ENCODE data around the gene BEST2.
A peak's percentile ranks its signal among the peaks of the same experiment; 100 is the strongest.

BEST2 gene

GRCh38 chr19:12774588-12775555, 23.3 kb downstream of the BEST2 start, which contains the start of gene HOOK2:
TSS of gene HOOK2 (minus strand) at chr19:12775552. CDS start at chr19:12775449, 103 bp downstream.
- H3K4me1 ChIP-seq (ENCODE audit: control insufficient read depth, low read depth, low read length), result peaks cover 24% of the 10 kb centered on the region
- no peaks in the 10 kb centered on the region for H3K27me3 ChIP-seq (ENCODE audit: control insufficient read depth, insufficient read depth, low read length)
- H3K27ac ChIP-seq (ENCODE audit: low read length), result no peak within 1 kb of the TSS
- no peaks in the 10 kb centered on the region for H3K36me3 ChIP-seq (ENCODE audit: control insufficient read depth, low read depth, low read length)
- peak within 1 kb of the TSS; percentile 80 for H3K4me3 ChIP-seq (ENCODE audit: low read length)
- no peaks in the 10 kb centered on the region for H3K9me3 ChIP-seq (ENCODE audit: control insufficient read depth, low read depth, low read length)
- H3K9ac ChIP-seq (ENCODE audit: low read length), result peak within 1 kb of the TSS; percentile 67

DNA sequence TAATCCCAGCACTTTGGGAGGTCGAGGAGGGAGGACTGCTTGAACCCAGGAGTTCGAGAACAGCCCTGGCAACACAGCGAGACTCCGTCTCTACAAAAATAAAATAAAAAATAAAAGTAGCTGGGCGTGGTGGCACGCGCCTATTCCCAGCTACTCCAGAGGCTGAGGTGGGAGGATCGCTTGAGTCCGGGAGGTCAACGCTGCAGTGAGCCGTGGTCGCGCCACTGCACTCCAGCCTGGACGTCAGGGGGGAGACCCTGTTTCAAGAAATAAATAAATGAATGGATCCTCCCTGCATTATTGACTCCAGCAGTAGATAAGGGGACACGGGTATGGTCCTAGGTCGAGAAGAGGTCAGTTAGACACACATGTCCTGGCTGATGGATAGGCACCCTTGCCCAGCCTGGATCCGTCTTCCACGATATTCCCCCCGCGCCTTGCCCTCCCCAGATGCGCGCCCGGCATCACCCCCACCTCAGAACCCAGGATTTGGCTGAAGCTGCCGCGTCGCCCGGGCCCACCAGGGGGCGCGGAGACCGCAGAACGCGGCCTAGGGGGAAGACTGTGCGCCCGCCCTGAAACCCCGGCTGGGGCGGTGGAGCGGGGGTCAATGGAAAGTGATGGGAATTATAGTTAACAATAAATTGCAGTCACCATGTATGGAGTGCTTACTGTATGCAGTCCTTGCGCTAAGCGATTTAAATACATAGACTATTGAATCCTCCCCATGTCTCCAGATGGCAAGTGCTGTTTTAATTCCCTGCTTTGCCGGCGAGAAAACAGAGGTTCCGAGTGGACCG, 25.8 kb downstream of the BEST2 start:
- H3K27me3 ChIP-seq (ENCODE audit: control insufficient read depth, insufficient read depth, low read length), result no peaks in the 10 kb centered on the region
- H3K4me1 ChIP-seq (ENCODE audit: control insufficient read depth, low read depth, low read length), result peaks cover 20% of the 10 kb centered on the region
- peak overlapping the region; percentile 78 for H3K4me3 ChIP-seq (ENCODE audit: low read length)
- H3K36me3 ChIP-seq (ENCODE audit: control insufficient read depth, low read depth, low read length), result no peaks in the 10 kb centered on the region
- no peaks in the 10 kb centered on the region for H3K9me3 ChIP-seq (ENCODE audit: control insufficient read depth, low read depth, low read length)
- no peak overlapping the region for H3K9ac ChIP-seq (ENCODE audit: low read length)
- no peak overlapping the region for H3K27ac ChIP-seq (ENCODE audit: low read length)

DNA sequence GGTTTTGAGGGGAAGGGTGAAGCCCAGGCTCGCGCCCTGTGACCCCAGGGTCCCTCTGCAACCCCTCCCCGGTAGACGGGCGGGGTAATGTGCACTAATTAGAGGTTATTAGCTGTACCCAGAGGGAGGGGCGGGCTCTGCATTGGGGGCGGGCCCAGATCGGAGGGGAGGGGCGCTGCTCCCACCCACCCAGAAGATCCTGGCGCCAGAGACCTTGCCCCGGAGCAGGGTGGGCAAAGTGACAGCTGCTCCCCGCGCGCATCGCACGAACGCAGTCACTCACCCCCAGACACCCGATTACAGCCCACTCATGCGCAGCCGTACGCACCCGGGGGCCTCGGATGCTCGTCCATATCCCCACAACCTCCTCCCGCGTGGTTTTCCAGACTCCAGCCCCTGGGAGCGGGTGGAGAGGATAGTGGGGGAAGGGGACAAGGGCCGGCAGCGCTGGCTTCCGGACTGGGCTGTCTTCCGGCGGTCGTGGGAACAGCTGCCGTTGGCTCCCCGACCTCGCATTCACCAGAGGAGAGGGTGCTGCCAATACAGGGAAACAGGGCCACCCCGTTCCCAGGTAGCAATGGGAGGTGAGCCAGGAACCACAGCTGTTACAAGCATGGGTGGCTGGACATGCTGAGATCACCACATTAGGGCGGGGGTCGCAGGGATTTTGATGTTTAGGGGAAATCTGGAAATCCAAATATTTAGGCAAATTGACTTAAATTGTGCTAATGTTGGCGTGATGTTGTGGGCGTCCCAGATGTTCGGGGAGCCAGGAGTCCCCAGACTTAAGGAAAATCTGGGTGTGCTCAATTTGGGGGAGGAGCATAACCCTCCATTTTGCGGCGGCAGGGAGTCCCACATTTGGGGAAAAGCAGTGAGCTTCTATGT, 26.7 kb downstream of the BEST2 start:
- Histone ChIP-seq H3K36me3 (ENCODE audit: control insufficient read depth, low read depth, low read length) (no peaks in the 10 kb centered on the region), H3K4me3 (ENCODE audit: low read length) (peak overlapping the region; percentile 78), H3K9me3 (ENCODE audit: control insufficient read depth, low read depth, low read length) (no peaks in the 10 kb centered on the region), H3K4me1 (ENCODE audit: control insufficient read depth, low read depth, low read length) (peaks cover 20% of the 10 kb centered on the region), H3K27ac (ENCODE audit: low read length) (no peak overlapping the region), H3K27me3 (ENCODE audit: control insufficient read depth, insufficient read depth, low read length) (no peaks in the 10 kb centered on the region), H3K9ac (ENCODE audit: low read length) (peak overlapping the region; percentile 39)

DNA sequence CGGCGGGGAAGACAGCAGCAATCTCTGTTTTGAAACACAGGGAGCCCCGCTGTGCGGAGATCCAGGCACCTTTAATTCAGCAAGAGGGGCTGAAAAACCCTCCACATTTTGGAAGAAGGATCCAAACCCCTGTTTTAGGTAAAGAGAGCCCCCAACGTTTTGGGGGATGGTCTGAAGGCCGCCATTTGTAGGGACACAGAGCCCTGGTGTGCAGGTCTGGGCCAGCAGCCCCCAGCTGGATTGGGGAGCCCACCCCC, 27.2 kb downstream of the BEST2 start:
- H3K27me3 ChIP-seq (ENCODE audit: control insufficient read depth, insufficient read depth, low read length), result no peaks in the 10 kb centered on the region
- no peaks in the 10 kb centered on the region for H3K36me3 ChIP-seq (ENCODE audit: control insufficient read depth, low read depth, low read length)
- no peaks in the 10 kb centered on the region for H3K9me3 ChIP-seq (ENCODE audit: control insufficient read depth, low read depth, low read length)
- no peak overlapping the region for H3K27ac ChIP-seq (ENCODE audit: low read length)
- H3K4me1 ChIP-seq (ENCODE audit: control insufficient read depth, low read depth, low read length), result peaks cover 24% of the 10 kb centered on the region
- H3K4me3 ChIP-seq (ENCODE audit: low read length), result peak overlapping the region; percentile 78
- peak overlapping the region; percentile 39 for H3K9ac ChIP-seq (ENCODE audit: low read length)

- H3K27ac ChIP-seq (ENCODE audit: low read length), result no peak overlapping the region
- no peaks in the 10 kb centered on the region for H3K36me3 ChIP-seq (ENCODE audit: control insufficient read depth, low read depth, low read length)
- H3K27me3 ChIP-seq (ENCODE audit: control insufficient read depth, insufficient read depth, low read length), result no peaks in the 10 kb centered on the region
- H3K9me3 ChIP-seq (ENCODE audit: control insufficient read depth, low read depth, low read length), result no peaks in the 10 kb centered on the region
- peaks cover 24% of the 10 kb centered on the region for H3K4me1 ChIP-seq (ENCODE audit: control insufficient read depth, low read depth, low read length)
- peak overlapping the region; percentile 78 for H3K4me3 ChIP-seq (ENCODE audit: low read length)
- H3K9ac ChIP-seq (ENCODE audit: low read length), result no peak overlapping the region
Observed at GRCh38 chr19:12779162-12779993, 27.8 kb downstream of the BEST2 start.

DNA sequence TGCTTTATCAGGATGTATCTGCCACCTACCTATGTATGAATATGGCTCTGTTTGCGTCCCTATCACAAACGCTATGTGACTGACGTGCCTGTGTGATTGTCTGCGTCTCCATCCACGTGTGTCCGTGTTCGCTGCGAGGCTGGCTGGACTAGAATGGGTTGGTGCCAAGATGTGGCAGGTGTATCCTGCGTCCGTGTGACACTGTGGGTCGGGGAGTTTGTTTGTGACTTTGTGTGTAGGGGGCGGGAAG, 30.5 kb downstream of the BEST2 start:
- Histone ChIP-seq H3K27ac (ENCODE audit: low read length) (no peak overlapping the region), H3K9me3 (ENCODE audit: control insufficient read depth, low read depth, low read length) (no peaks in the 10 kb centered on the region), H3K4me1 (ENCODE audit: control insufficient read depth, low read depth, low read length) (peaks cover 24% of the 10 kb centered on the region)

GRCh38 chr19:12782424-12783290, 31.1 kb downstream of the BEST2 start:
- Histone ChIP-seq H3K27ac (ENCODE audit: low read length) (no peak overlapping the region), H3K9ac (ENCODE audit: low read length) (peak overlapping the region; percentile 60), H3K4me3 (ENCODE audit: low read length) (peak overlapping the region; percentile 54), H3K9me3 (ENCODE audit: control insufficient read depth, low read depth, low read length) (no peaks in the 10 kb centered on the region), H3K4me1 (ENCODE audit: control insufficient read depth, low read depth, low read length) (peaks cover 20% of the 10 kb centered on the region), H3K36me3 (ENCODE audit: control insufficient read depth, low read depth, low read length) (no peaks in the 10 kb centered on the region), H3K27me3 (ENCODE audit: control insufficient read depth, insufficient read depth, low read length) (no peaks in the 10 kb centered on the region)

More for the DNA sequence above, 30.5 kb downstream of the BEST2 start:
- peak overlapping the region; percentile 54 for H3K4me3 ChIP-seq (ENCODE audit: low read length)
- no peaks in the 10 kb centered on the region for H3K36me3 ChIP-seq (ENCODE audit: control insufficient read depth, low read depth, low read length)
- H3K9ac ChIP-seq (ENCODE audit: low read length), result no peak overlapping the region
- no peaks in the 10 kb centered on the region for H3K27me3 ChIP-seq (ENCODE audit: control insufficient read depth, insufficient read depth, low read length)

GRCh38 chr19:12783291-12783848, 31.8 kb downstream of the BEST2 start:
- peaks cover 16% of the 10 kb centered on the region for H3K4me1 ChIP-seq (ENCODE audit: control insufficient read depth, low read depth, low read length)
- no peaks in the 10 kb centered on the region for H3K36me3 ChIP-seq (ENCODE audit: control insufficient read depth, low read depth, low read length)
- H3K27ac ChIP-seq (ENCODE audit: low read length), result no peak overlapping the region
- H3K4me3 ChIP-seq (ENCODE audit: low read length), result peak overlapping the region; percentile 54
- no peaks in the 10 kb centered on the region for H3K27me3 ChIP-seq (ENCODE audit: control insufficient read depth, insufficient read depth, low read length)
- no peak overlapping the region for H3K9ac ChIP-seq (ENCODE audit: low read length)
- no peaks in the 10 kb centered on the region for H3K9me3 ChIP-seq (ENCODE audit: control insufficient read depth, low read depth, low read length)

DNA sequence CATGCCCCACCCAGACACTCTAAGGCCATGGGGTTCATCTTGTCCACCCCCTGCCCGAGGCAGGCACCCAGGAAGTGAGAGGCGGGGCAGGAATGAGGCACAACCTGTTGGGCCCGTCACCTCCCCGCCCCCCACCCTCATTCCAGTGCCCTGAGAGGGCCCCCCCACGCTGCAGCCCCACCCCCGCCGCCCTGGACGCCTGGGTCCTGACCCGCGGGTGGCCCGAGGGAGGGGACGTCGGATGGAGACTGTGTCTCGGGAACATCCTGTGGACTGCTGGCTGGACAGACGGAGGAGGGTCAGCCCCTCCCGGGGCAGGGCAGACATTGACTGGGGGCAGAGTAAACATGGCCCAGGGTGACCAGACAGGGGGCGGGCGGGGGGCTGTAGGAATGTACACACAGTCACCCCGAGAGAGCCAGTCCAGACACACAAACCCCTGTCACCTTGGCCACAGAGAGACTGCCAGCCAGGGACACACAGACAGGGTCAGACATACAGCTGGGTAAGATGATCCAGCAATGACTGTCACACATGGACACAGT, 32.3 kb downstream of the BEST2 start:
- Histone ChIP-seq H3K4me3 (ENCODE audit: low read length) (peak overlapping the region; percentile 54), H3K36me3 (ENCODE audit: control insufficient read depth, low read depth, low read length) (no peaks in the 10 kb centered on the region), H3K9me3 (ENCODE audit: control insufficient read depth, low read depth, low read length) (no peaks in the 10 kb centered on the region), H3K27ac (ENCODE audit: low read length) (no peak overlapping the region), H3K27me3 (ENCODE audit: control insufficient read depth, insufficient read depth, low read length) (no peaks in the 10 kb centered on the region), H3K4me1 (ENCODE audit: control insufficient read depth, low read depth, low read length) (peaks cover 16% of the 10 kb centered on the region), H3K9ac (ENCODE audit: low read length) (no peak overlapping the region)

All from iPS-18a (cell line).